Spleen (tissue), 11 donors: ENCODE data around the gene NPPC. TPM values are rescaled to one million over a fixed set of nuclear protein-coding genes. Genes with fewer than 3 reads are reported as not detected.
"Not testable (repeated sequence)": the region's sequence is repeated elsewhere in the genome, so short reads cannot be mapped to it uniquely, and the experiment has no call there.

Experiments used
- DNase-seq: peaks from one replicate; pipeline ENCODE4 v3.0.0-alpha.2; 2020
- H3K27ac ChIP-seq, 8 donors: fragments of 200-600 bp; sonication (generic) in 7 of 8; 1 replicate in 4 of 8; 2 replicates in 4 of 8; pipeline versions ENCODE4 v1.5.0 to v1.8.0; 2016 to 2021; ENCODE audit warnings: inconsistent platforms in 4 of 8, mild to moderate bottlenecking in 4 of 8, moderate library complexity in 1 of 8
- H3K27me3 ChIP-seq, 7 donors: fragments of 200-600 bp; sonication (generic) in 6 of 7; replicated peaks in 1 of 7; 1 replicate in 4 of 7; 2 replicates in 3 of 7; pipeline versions ENCODE4 v1.5.0 to v1.8.0; 2016 to 2021; ENCODE audit warnings: inconsistent platforms in 3 of 7, mild to moderate bottlenecking in 1 of 7
- H3K36me3 ChIP-seq, 6 donors: fragments of 200-600 bp; sonication (generic) in 5 of 6; 1 replicate in 4 of 6; 2 replicates in 2 of 6; pipeline versions ENCODE4 v1.5.0 to v1.8.0; 2016 to 2021; ENCODE audit warnings: inconsistent platforms in 2 of 6
- H3K4me1 ChIP-seq, 6 donors: fragments of 200-600 bp; sonication (generic) in 5 of 6; 1 replicate in 3 of 6; 2 replicates in 3 of 6; pipeline versions ENCODE4 v1.5.0 to v1.8.0; 2016 to 2021; ENCODE audit warnings: inconsistent platforms in 3 of 6
- H3K4me3 ChIP-seq, 8 donors: fragments of 200-600 bp; sonication (generic) in 7 of 8; 1 replicate in 4 of 8; 2 replicates in 4 of 8; pipeline versions ENCODE4 v1.5.0 to v1.8.0; 2016 to 2021; ENCODE audit warnings: inconsistent platforms in 4 of 8, mild to moderate bottlenecking in 4 of 8, moderate library complexity in 2 of 8
- H3K9me3 ChIP-seq, 8 donors: fragments of 200-600 bp; sonication (generic) in 7 of 8; 1 replicate in 4 of 8; 2 replicates in 4 of 8; pipeline versions ENCODE4 v1.5.0 to v1.8.0; 2016 to 2021; ENCODE audit warnings: inconsistent platforms in 4 of 8
- POLR2A ChIP-seq, 3 donors: fragments of 450-650 bp; IDR thresholded peaks; one replicate each; pipeline ENCODE4 v1.5.1; 2017; ENCODE audit warnings: antibody characterized with exemption in 3 of 3, mild to moderate bottlenecking in 1 of 3
- POLR2AphosphoS5 ChIP-seq, 3 donors: sonication (generic); formaldehyde crosslinking; IDR thresholded peaks; one replicate each; pipeline ENCODE4 v1.5.1; 2017; ENCODE audit warnings: antibody characterized with exemption in 3 of 3
- WGBS, 5 donors: extraction: QIAGEN DNeasy Blood & Tissue Kit in 3 of 5; methylation state at CpG; one replicate each; pipeline versions ENCODE4 v1.1.5 to v1.1.7; 2013 to 2018; 5-methylcytosine and 5-hydroxymethylcytosine counted together
- intact Hi-C: fragments of 100-400 bp; cut with DNase I; formaldehyde crosslinking; loops from one replicate; pipeline ENCODE4 v1.15.0; 2023; ENCODE audit warnings: low total_unique reads
- polyA plus RNA-seq, 3 donors: library from polyadenylated mRNA; stranded (reverse); fragments of 200-250 nt; gene quantifications; one replicate each; pipeline ENCODE4 v1.2.1, GENCODE V29; 2013
- total RNA-seq, 7 donors: library from RNA; depleted of rRNA in 3 of 7; stranded (reverse); fragments of >200 nt in 3 of 7; fragmentation: NEBNext Ultra II Directional in 4 of 7; extraction: Animal tissue kit (Norgen Biotek cat#: 25700) in 4 of 7; gene quantifications; one replicate each; pipeline versions ENCODE4 v1.1.0 to v1.2.1, GENCODE V29; 2016 to 2021
- TF ChIP-seq, protein P1 (sequence below), 11 experiments: fragments of 200-600 bp in 7 of 11; fragments of 450-650 bp in 4 of 11; sonication (generic) in 4 of 11; IDR thresholded peaks in 8 of 11; conservative IDR thresholded peaks in 3 of 11; 1 replicate in 7 of 11; 2 replicates in 4 of 11; pipeline versions ENCODE4 v1.4.0 to v1.8.0; 2016 to 2021; ENCODE audit warnings: antibody characterized with exemption in 11 of 11, inconsistent platforms in 4 of 11, mild to moderate bottlenecking in 1 of 11
- donor health status: healthy with polysubstance abuse.
- donor health status: DM: no; HTN: no; CAD: no; lungs with moderate emphysema.
- donor health status: DM: no; HTN: no; CAD: no.
- donor health status: Bipolar disorder and iron deficiency.
- donor health status: healthy.
- donor health status: DM: no; HTN: no; CAD: no.
- donor health status: DM: yes; HTN: yes; CAD: no.

The NPPC gene
- total and polyA plus RNA-seq, 10 donors = 0.10 to 2.2 (median 0.84) TPM; not detected in 6

DNA sequence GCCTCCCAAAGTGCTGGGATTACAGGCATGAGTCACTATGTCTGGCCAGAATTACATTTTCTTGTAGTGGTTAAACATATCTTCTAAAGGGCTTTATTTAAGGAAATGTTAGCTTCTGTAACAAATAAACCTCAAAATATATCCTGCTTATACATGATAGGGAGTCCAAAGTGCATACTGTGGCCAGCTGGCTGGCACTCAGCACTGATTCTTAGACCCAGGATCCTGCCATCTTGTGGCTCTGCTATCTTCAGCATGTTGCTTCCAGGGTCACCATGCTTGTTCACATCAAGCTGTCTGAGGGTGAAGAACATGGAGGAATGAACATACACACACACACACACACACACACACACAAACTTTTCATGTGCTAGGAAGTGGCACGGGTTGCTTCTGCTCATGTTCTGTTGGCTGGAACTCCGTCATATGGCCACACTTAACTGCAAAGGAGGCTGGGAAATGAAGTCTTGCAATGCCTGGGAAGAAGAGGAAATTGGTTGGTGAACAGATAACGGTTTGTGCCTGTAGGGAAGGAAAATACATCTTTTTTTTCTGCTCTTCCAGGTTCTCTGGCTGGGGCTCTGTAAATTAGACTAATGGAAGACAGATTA lies 40.0 kb downstream of the NPPC start:
- no peaks in the 10 kb centered on the region for H3K4me1 ChIP-seq
- H3K27me3 ChIP-seq = peaks cover 0 to 60% (median 17%) of the 10 kb centered on the region in 7 donors
- peaks cover 0 to 8% (median 0%) of the 10 kb centered on the region in 8 donors for H3K9me3 ChIP-seq
- H3K4me3 ChIP-seq = no peak overlapping the region
- H3K27ac ChIP-seq = no peak overlapping the region
- WGBS, 5 donors = 41 to 72% (median 56%) methylated on average over 3 of the region's 3 CpGs
- DNase-seq = no peak
- TF ChIP-seq POLR2A (IDR thresholded peaks at IDR 0.05) (no peak), POLR2AphosphoS5 (IDR thresholded peaks at IDR 0.05) (no peak)
- TF ChIP-seq, protein P1, sequence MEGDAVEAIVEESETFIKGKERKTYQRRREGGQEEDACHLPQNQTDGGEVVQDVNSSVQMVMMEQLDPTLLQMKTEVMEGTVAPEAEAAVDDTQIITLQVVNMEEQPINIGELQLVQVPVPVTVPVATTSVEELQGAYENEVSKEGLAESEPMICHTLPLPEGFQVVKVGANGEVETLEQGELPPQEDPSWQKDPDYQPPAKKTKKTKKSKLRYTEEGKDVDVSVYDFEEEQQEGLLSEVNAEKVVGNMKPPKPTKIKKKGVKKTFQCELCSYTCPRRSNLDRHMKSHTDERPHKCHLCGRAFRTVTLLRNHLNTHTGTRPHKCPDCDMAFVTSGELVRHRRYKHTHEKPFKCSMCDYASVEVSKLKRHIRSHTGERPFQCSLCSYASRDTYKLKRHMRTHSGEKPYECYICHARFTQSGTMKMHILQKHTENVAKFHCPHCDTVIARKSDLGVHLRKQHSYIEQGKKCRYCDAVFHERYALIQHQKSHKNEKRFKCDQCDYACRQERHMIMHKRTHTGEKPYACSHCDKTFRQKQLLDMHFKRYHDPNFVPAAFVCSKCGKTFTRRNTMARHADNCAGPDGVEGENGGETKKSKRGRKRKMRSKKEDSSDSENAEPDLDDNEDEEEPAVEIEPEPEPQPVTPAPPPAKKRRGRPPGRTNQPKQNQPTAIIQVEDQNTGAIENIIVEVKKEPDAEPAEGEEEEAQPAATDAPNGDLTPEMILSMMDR (IDR thresholded peaks at IDR 0.05 in 8 of 11, conservative IDR thresholded peaks at IDR 0.05 in 3 of 11) = no peak
- H3K36me3 ChIP-seq = no peaks in the 10 kb centered on the region
- intact Hi-C loops = no loop called here

DNA sequence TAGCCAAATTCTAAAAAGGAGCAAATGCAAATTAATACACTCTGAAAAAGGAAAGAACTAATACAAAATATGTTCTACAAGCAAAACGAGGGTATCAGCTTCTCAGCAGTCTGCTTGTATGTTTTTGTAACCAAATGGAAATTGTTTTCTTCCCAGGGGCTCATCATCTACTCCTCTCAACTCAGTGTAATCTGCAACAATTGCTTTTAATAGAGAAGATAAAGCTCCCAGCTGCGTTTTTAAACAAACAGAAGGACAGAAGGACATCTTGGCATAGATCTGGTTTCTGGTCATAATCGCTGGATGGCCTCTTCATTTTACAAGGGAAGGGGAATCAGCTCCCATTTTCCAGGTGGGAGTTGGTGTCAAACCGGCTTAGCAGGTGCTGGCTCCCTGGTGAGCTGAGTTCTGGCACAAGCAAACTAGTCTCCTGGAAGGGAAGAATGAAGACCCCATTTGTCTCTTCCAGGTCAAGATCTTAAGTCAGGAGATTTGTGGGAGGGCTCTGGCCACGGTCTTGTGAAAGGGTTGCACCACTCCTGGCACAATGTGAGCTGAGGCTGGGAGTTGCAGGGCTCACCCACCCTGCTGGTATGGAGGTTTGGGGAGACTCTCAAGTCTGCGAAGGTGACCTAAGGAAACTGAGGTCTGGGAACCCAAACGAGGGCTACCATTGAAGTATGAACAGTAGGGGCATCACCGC lies 41.6 kb downstream of the NPPC start:
- no peak overlapping the region for H3K4me3 ChIP-seq
- H3K9me3 ChIP-seq = peaks cover 0 to 8% (median 0%) of the 10 kb centered on the region in 8 donors
- H3K36me3 ChIP-seq = no peaks in the 10 kb centered on the region
- peak; percentile 20 for DNase-seq
- TF ChIP-seq, protein P1 (IDR thresholded peaks at IDR 0.05 in 8 of 11, conservative IDR thresholded peaks at IDR 0.05 in 3 of 11) = no peak
- TF ChIP-seq POLR2AphosphoS5 (IDR thresholded peaks at IDR 0.05) (no peak), POLR2A (IDR thresholded peaks at IDR 0.05) (no peak)
- H3K4me1 ChIP-seq = no peaks in the 10 kb centered on the region
- 77 to 87% (median 84%) methylated on average over 8 of the region's 8 CpGs for WGBS, 5 donors
- intact Hi-C loops = no loop called here
- no peak overlapping the region for H3K27ac ChIP-seq
- peaks cover 0 to 56% (median 17%) of the 10 kb centered on the region in 7 donors for H3K27me3 ChIP-seq

DNA sequence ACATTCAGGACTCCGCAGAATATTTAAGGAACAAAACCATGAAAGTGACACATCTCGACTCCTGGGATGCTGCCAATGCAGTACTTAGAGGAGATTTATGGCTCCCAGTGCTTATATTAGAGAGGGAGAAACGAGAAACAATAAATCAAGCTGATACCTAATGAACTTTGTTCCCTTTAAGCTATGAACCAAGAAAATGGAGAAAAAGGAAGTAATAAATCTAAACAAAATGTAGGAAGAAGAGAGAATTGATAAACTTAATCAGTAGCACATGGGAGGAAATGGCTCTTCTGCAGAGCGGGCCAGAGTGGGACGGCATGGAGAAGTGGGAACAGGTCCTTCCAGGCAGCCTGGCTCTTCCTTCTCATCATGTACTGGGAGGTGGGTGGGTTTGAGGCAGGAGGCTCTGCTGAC lies 42.7 kb downstream of the NPPC start:
- no peaks in the 10 kb centered on the region for H3K4me1 ChIP-seq
- no peaks in the 10 kb centered on the region for H3K36me3 ChIP-seq
- H3K27me3 ChIP-seq = peaks cover 0 to 61% (median 17%) of the 10 kb centered on the region in 7 donors
- intact Hi-C loops = no loop called here
- H3K4me3 ChIP-seq = no peak overlapping the region
- H3K27ac ChIP-seq = no peak overlapping the region
- TF ChIP-seq, protein P1 (IDR thresholded peaks at IDR 0.05 in 8 of 11, conservative IDR thresholded peaks at IDR 0.05 in 3 of 11) = no peak
- TF ChIP-seq POLR2A (IDR thresholded peaks at IDR 0.05) (no peak), POLR2AphosphoS5 (IDR thresholded peaks at IDR 0.05) (no peak)
- no peak for DNase-seq
- peaks cover 0 to 8% (median 0%) of the 10 kb centered on the region in 8 donors for H3K9me3 ChIP-seq
- WGBS, 5 donors = 6 to 13% (median 8%) methylated on average over 5 of the region's 5 CpGs

GRCh38 chr2:231882646-231883045 lies 43.5 kb downstream of the NPPC start:
- no peaks in the 10 kb centered on the region for H3K36me3 ChIP-seq
- H3K9me3 ChIP-seq = peaks cover 0 to 8% (median 0%) of the 10 kb centered on the region in 8 donors
- no peak for DNase-seq
- no peak for TF ChIP-seq POLR2A (IDR thresholded peaks at IDR 0.05)
- no peak for TF ChIP-seq POLR2AphosphoS5 (IDR thresholded peaks at IDR 0.05)
- TF ChIP-seq, protein P1 (IDR thresholded peaks at IDR 0.05 in 8 of 11, conservative IDR thresholded peaks at IDR 0.05 in 3 of 11) = no peak
- intact Hi-C loops = no loop called here
- WGBS, 5 donors = 81 to 92% (median 89%) methylated on average over 7 of the region's 7 CpGs
- no peak overlapping the region for H3K27ac ChIP-seq
- H3K4me3 ChIP-seq = no peak overlapping the region
- H3K4me1 ChIP-seq = no peaks in the 10 kb centered on the region
- peaks cover 0 to 67% (median 17%) of the 10 kb centered on the region in 7 donors for H3K27me3 ChIP-seq

DNA sequence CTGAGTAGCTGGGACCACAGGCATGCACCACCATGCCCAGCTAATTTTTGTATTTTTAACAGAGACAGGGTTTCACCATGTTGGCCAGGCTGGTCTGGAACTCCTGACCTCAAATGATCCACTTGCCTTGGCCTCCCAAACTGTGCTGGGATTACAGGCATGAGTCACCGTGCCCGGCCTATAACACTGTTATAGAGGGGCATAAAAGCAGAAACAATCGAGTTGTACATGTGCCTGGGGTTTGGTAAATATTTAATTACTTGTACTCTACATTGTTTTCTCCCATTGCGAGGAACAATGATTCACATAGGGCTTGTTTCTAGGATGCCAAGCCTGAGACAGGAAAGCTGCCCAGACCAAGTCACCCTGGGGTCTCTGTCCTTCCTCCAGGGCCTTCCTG lies 45.8 kb downstream of the NPPC start:
- intact Hi-C loops, H3K4me3 ChIP-seq, H3K27ac ChIP-seq, H3K4me1 ChIP-seq, H3K9me3 ChIP-seq, DNase-seq, H3K36me3 ChIP-seq: not testable (repeated sequence)
- WGBS, 5 donors = 74 to 97% (median 88%) methylated on average over 4 of the region's 4 CpGs
- H3K27me3 ChIP-seq = peaks cover 0 to 67% (median 12%) of the 10 kb centered on the region in 7 donors
